Osteoblast (primary cell): ENCODE measurements around the gene CPN1. TPM values are rescaled to one million over a fixed set of nuclear protein-coding genes. Genes with fewer than 3 reads are reported as not detected.

Source experiments
- DNase-seq: peaks from one replicate; pipeline ENCODE4 v3.0.0; 2011; ENCODE audit warnings: low spot score, mixed read lengths; ENCODE audit not compliant: insufficient read length; ENCODE audit errors: missing footprints
- H2AFZ ChIP-seq: 2 replicates; pipeline ENCODE4 v1.6.0; 2011; ENCODE audit warnings: mild to moderate bottlenecking, low read length
- H3K27ac ChIP-seq: 2 replicates; pipeline ENCODE4 v1.5.1; 2011; ENCODE audit warnings: mild to moderate bottlenecking, low read depth, low read length, moderate library complexity
- H3K27me3 ChIP-seq: 2 replicates; pipeline ENCODE4 v1.6.0; 2012; ENCODE audit warnings: mild to moderate bottlenecking, control low read depth, inconsistent platforms, low read length, moderate library complexity; ENCODE audit not compliant: insufficient read depth
- H3K36me3 ChIP-seq: 2 replicates; pipeline ENCODE4 v1.5.1; 2011; ENCODE audit warnings: mild to moderate bottlenecking, low read length, control low read depth, moderate library complexity; ENCODE audit not compliant: insufficient read depth
- H3K4me1 ChIP-seq: 2 replicates; pipeline ENCODE4 v1.5.1; 2011; ENCODE audit warnings: mild to moderate bottlenecking, low read length, control low read depth, moderate library complexity; ENCODE audit not compliant: insufficient read depth
- H3K4me2 ChIP-seq: 2 replicates; pipeline ENCODE4 v1.6.0; 2011; ENCODE audit warnings: mild to moderate bottlenecking, low read length; ENCODE audit not compliant: insufficient read depth
- H3K4me3 ChIP-seq: fragments of 200-600 bp; sonication (generic); 3 replicates; pipeline ENCODE4 v1.5.1; 2012; ENCODE audit warnings: mild to moderate bottlenecking, low read length, inconsistent platforms; ENCODE audit not compliant: insufficient read depth
- H3K79me2 ChIP-seq: 2 replicates; pipeline ENCODE4 v1.6.0; 2012; ENCODE audit warnings: mild to moderate bottlenecking, low read length, control low read depth, inconsistent platforms; ENCODE audit not compliant: insufficient read depth
- H3K9me3 ChIP-seq: 2 replicates; pipeline ENCODE4 v1.5.1; 2011; ENCODE audit warnings: low read depth, low read length, control low read depth
- H4K20me1 ChIP-seq: 2 replicates; pipeline ENCODE4 v1.6.0; 2012; ENCODE audit warnings: mild to moderate bottlenecking, low read length, control low read depth; ENCODE audit not compliant: insufficient read depth
- CTCF ChIP-seq: IDR thresholded peaks from 2 replicates; pipeline ENCODE4 v1.5.1; 2011; ENCODE audit warnings: mild to moderate bottlenecking, low read depth, low read length, moderate library complexity; ENCODE audit errors: extremely low read depth
- total RNA-seq: library from RNA; depleted of rRNA; stranded (reverse); fragments of >200 nt; gene quantifications from 2 replicates; pipeline ENCODE4 v1.2.3, GENCODE V29; 2012

Gene CPN1
- total RNA-seq, 1 donor, result not detected

GRCh38 chr10:100124097-100124496 is 42.4 kb upstream of the CPN1 start:
- Histone ChIP-seq H3K9me3 (no peaks in the 10 kb centered on the region), H3K27me3 (no peaks in the 10 kb centered on the region), H2AFZ (no peak overlapping the region), H4K20me1 (no peaks in the 10 kb centered on the region), H3K4me3 (no peak overlapping the region), H3K27ac (no peak overlapping the region), H3K79me2 (no peaks in the 10 kb centered on the region), H3K4me2 (no peak overlapping the region), H3K4me1 (no peaks in the 10 kb centered on the region), H3K36me3 (no peaks in the 10 kb centered on the region)
- DNase-seq, result no peak
- no peak for TF ChIP-seq CTCF

- Histone ChIP-seq H3K36me3 (no peaks in the 10 kb centered on the region), H3K4me2 (no peak overlapping the region)
- no peak for DNase-seq
These were observed 41.1 kb upstream of the CPN1 start for GRCh38 chr10:100122780-100123179.

GRCh38 chr10:100120550-100120949 is 38.9 kb upstream of the CPN1 start:
- Histone ChIP-seq H3K4me1 (no peaks in the 10 kb centered on the region), H3K9me3 (no peaks in the 10 kb centered on the region), H3K36me3 (no peaks in the 10 kb centered on the region), H3K4me3 (no peak overlapping the region), H3K27me3 (no peaks in the 10 kb centered on the region), H4K20me1 (no peaks in the 10 kb centered on the region), H3K27ac (no peak overlapping the region), H3K4me2 (no peak overlapping the region), H3K79me2 (no peaks in the 10 kb centered on the region), H2AFZ (no peak overlapping the region)
- TF ChIP-seq CTCF, result no peak
- DNase-seq, result no peak

More at GRCh38 chr10:100122780-100123179, 41.1 kb upstream of the CPN1 start:
- Histone ChIP-seq H3K4me3 (no peak overlapping the region), H3K4me1 (no peaks in the 10 kb centered on the region), H3K27ac (no peak overlapping the region), H3K79me2 (no peaks in the 10 kb centered on the region), H2AFZ (no peak overlapping the region), H4K20me1 (no peaks in the 10 kb centered on the region), H3K27me3 (no peaks in the 10 kb centered on the region), H3K9me3 (no peaks in the 10 kb centered on the region)
- TF ChIP-seq CTCF, result no peak

GRCh38 chr10:100119726-100120125 is 38.1 kb upstream of the CPN1 start:
- no peaks in the 10 kb centered on the region for H3K36me3 ChIP-seq
- H3K4me1 ChIP-seq, result no peaks in the 10 kb centered on the region
- H3K4me2 ChIP-seq, result no peak overlapping the region
- no peak overlapping the region for H3K4me3 ChIP-seq
- no peak for DNase-seq
- peaks cover under 1% of the 10 kb centered on the region for H3K27me3 ChIP-seq
- H3K9me3 ChIP-seq, result no peaks in the 10 kb centered on the region
- H2AFZ ChIP-seq, result no peak overlapping the region
- TF ChIP-seq CTCF, result no peak
- no peaks in the 10 kb centered on the region for H3K79me2 ChIP-seq
- no peak overlapping the region for H3K27ac ChIP-seq
- no peaks in the 10 kb centered on the region for H4K20me1 ChIP-seq
